Keratinocyte (primary cell): ENCODE results near the gene PLAGL1. TPM values are rescaled to one million over a fixed set of nuclear protein-coding genes. Genes with fewer than 3 reads are reported as not detected.

Experiments used
- DNase-seq: peaks from one replicate; pipeline ENCODE4 v3.0.0-alpha.2; 2011; ENCODE audit warnings: low read depth, missing footprints, low spot score
- FAIRE-seq: peaks from 2 replicates; lab custom pipeline; 2011; peaks lifted over from hg19 to GRCh38; lab: Jason Lieb, UNC
- H2AFZ ChIP-seq: 2 replicates; pipeline ENCODE4 v1.6.0; 2012; ENCODE audit warnings: low read length, control low read depth, inconsistent platforms; ENCODE audit not compliant: control insufficient read depth
- H3K27ac ChIP-seq: 2 replicates; pipeline ENCODE4 v1.5.1; 2011; ENCODE audit warnings: low read length; ENCODE audit not compliant: control insufficient read depth, insufficient read depth
- H3K27me3 ChIP-seq: 3 replicates; pipeline ENCODE4 v1.6.0; 2011; ENCODE audit warnings: low read length; ENCODE audit not compliant: control insufficient read depth, insufficient read depth; ENCODE audit errors: extremely low read depth
- H3K36me3 ChIP-seq, 2 experiments: 2 replicates in 1 of 2; 3 replicates in 1 of 2; pipeline ENCODE4 v1.5.1; 2011; ENCODE audit warnings: low read length in 2 of 2, mild to moderate bottlenecking in 1 of 2; ENCODE audit not compliant: control insufficient read depth in 2 of 2, insufficient read depth in 2 of 2; ENCODE audit errors: extremely low read depth in 1 of 2
- H3K4me1 ChIP-seq: 3 replicates; pipeline ENCODE4 v1.5.1; 2011; ENCODE audit warnings: low read length; ENCODE audit not compliant: control insufficient read depth, insufficient read depth; ENCODE audit errors: extremely low read depth
- H3K4me2 ChIP-seq: 3 replicates; pipeline ENCODE4 v1.6.0; 2011; ENCODE audit warnings: low read depth, low read length; ENCODE audit not compliant: control insufficient read depth, insufficient read depth; ENCODE audit errors: extremely low read depth
- H3K4me3 ChIP-seq, 3 experiments: fragments of 200-600 bp in 1 of 3; sonication (generic) in 1 of 3; 2 replicates in 2 of 3; 3 replicates in 1 of 3; pipeline ENCODE4 v1.5.1; 2011 to 2016; ENCODE audit warnings: low read length in 3 of 3, mild to moderate bottlenecking in 3 of 3, control low read depth in 2 of 3, inconsistent platforms in 1 of 3, low read depth in 1 of 3, mixed read lengths in 1 of 3, mixed run types in 1 of 3, moderate library complexity in 1 of 3; ENCODE audit not compliant: control insufficient read depth in 2 of 3, insufficient read depth in 2 of 3; ENCODE audit errors: extremely low read depth in 1 of 3
- H3K79me2 ChIP-seq: 2 replicates; pipeline ENCODE4 v1.6.0; 2012; ENCODE audit warnings: low read length; ENCODE audit not compliant: control insufficient read depth, insufficient read depth
- H3K9ac ChIP-seq: 3 replicates; pipeline ENCODE4 v1.6.0; 2011; ENCODE audit warnings: low read length; ENCODE audit not compliant: control insufficient read depth, insufficient read depth; ENCODE audit errors: extremely low read depth
- H3K9me1 ChIP-seq: 3 replicates; pipeline ENCODE4 v1.6.0; 2011; ENCODE audit warnings: low read length; ENCODE audit not compliant: control insufficient read depth, insufficient read depth; ENCODE audit errors: extremely low read depth
- H3K9me3 ChIP-seq: 2 replicates; pipeline ENCODE4 v1.5.1; 2012; ENCODE audit warnings: low read depth, low read length; ENCODE audit not compliant: control insufficient read depth
- H4K20me1 ChIP-seq: 3 replicates; pipeline ENCODE4 v1.6.0; 2011; ENCODE audit warnings: low read length; ENCODE audit not compliant: control insufficient read depth, insufficient read depth; ENCODE audit errors: extremely low read depth
- CTCF ChIP-seq, 3 experiments: IDR thresholded peaks in 1 of 3; conservative IDR thresholded peaks in 1 of 3; optimal IDR thresholded peaks in 1 of 3; 2 replicates in 2 of 3; 3 replicates in 1 of 3; pipeline versions ENCODE3 to v1.5.1; 2011; ENCODE audit warnings: low read length in 3 of 3, mild to moderate bottlenecking in 3 of 3, moderate library complexity in 2 of 3, control low read depth in 1 of 3, inconsistent platforms in 1 of 3; ENCODE audit not compliant: insufficient read depth in 2 of 3; ENCODE audit errors: extremely low read depth in 1 of 3
- EZH2 ChIP-seq: IDR thresholded peaks from one replicate; pipeline ENCODE4 v1.6.1; 2012; ENCODE audit warnings: inconsistent platforms, mild to moderate bottlenecking, low read length, moderate library complexity
- dilution Hi-C: fragments of 300-500 bp; cut with MboI; formaldehyde crosslinking; loops from one replicate; pipeline ENCODE4 v1.7.0; 2020; ENCODE audit warnings: low sequenced_read_pairs; ENCODE audit not compliant: extremely low pct_ligation_motif_present
- polyA plus RNA-seq, 5 experiments: library from polyadenylated mRNA; depleted of rRNA in 3 of 5; stranded (reverse) in 3 of 5; stranded (forward) in 1 of 5; unstranded in 1 of 5; fragments of >200 nt; gene quantifications; 1 replicate in 1 of 5; 2 replicates in 3 of 5; 3 replicates in 1 of 5; pipeline versions ENCODE4 v1.2.1 to v1.2.3, GENCODE V29; 2011 to 2012; ENCODE audit warnings: missing spikeins in 2 of 5, low read depth in 1 of 5, low replicate concordance in 1 of 5

The PLAGL1 gene
- polyA plus RNA-seq, 1 donor (not counting 4 experiments of a cell fraction or from before 2014, with no cell fraction given): 8.9 TPM

GRCh38 chr6:143999406-143999805 is 8.7 kb downstream of the PLAGL1 start:
- Histone ChIP-seq H3K27ac (no peak overlapping the region), H2AFZ (no peak overlapping the region), H3K79me2 (no peaks in the 10 kb centered on the region), H3K9ac (no peak overlapping the region), H3K4me2 (no peak overlapping the region), H3K27me3 (no peaks in the 10 kb centered on the region), H3K9me3 (no peaks in the 10 kb centered on the region), H4K20me1 (no peaks in the 10 kb centered on the region), H3K4me1 (no peaks in the 10 kb centered on the region), H3K36me3 (no peaks in the 10 kb centered on the region), H3K4me3 (no peak overlapping the region), H3K9me1 (no peaks in the 10 kb centered on the region)
- TF ChIP-seq EZH2 (no peak), CTCF (optimal IDR thresholded peaks at IDR 0.05 in 1 of 3, IDR thresholded peaks at IDR 0.05 in 1 of 3, conservative IDR thresholded peaks at IDR 0.05 in 1 of 3; ENCODE audit: extremely low read depth in 1 of 3, insufficient read depth in 2 of 3, low read length in 3 of 3) (no peak)
- FAIRE-seq (no peak), DNase-seq (peak; percentile 2)
- dilution Hi-C loops: no loop called here

- no peaks in the 10 kb centered on the region for H3K79me2 ChIP-seq
- no peak overlapping the region for H3K27ac ChIP-seq
- TF ChIP-seq CTCF (optimal IDR thresholded peaks at IDR 0.05 in 1 of 3, IDR thresholded peaks at IDR 0.05 in 1 of 3, conservative IDR thresholded peaks at IDR 0.05 in 1 of 3; ENCODE audit: extremely low read depth in 1 of 3, insufficient read depth in 2 of 3, low read length in 3 of 3) (no peak), EZH2 (no peak)
- H3K27me3 ChIP-seq: no peaks in the 10 kb centered on the region
- DNase-seq (no peak), FAIRE-seq (no peak)
- dilution Hi-C loops: no loop called here
- no peak overlapping the region for H3K4me3 ChIP-seq
- no peaks in the 10 kb centered on the region for H4K20me1 ChIP-seq
- H3K36me3 ChIP-seq: no peaks in the 10 kb centered on the region
- no peaks in the 10 kb centered on the region for H3K9me3 ChIP-seq
- no peak overlapping the region for H3K9ac ChIP-seq
- no peaks in the 10 kb centered on the region for H3K4me1 ChIP-seq
- H3K9me1 ChIP-seq: no peaks in the 10 kb centered on the region
- H2AFZ ChIP-seq: no peak overlapping the region
- H3K4me2 ChIP-seq: no peak overlapping the region
Measured at GRCh38 chr6:143998686-143999085, 9.4 kb downstream of the PLAGL1 start.
